HepG2 (cell line): ENCODE data around the gene GIPC2. TPM values are rescaled to one million over a fixed set of nuclear protein-coding genes. Genes with fewer than 3 reads are reported as not detected.

Experiments
- FOXM1 ChIP-seq: sonication (generic); formaldehyde crosslinking; IDR thresholded peaks from 2 replicates; pipeline ENCODE4 v1.5.0; 2020; ENCODE audit warnings: missing genetic modification reagents
- HES4 ChIP-seq: sonication (generic); formaldehyde crosslinking; IDR thresholded peaks from 2 replicates; pipeline ENCODE4 v1.9.0; 2021; ENCODE audit warnings: mild to moderate bottlenecking, missing genetic modification reagents, borderline replicate concordance
- NR2F1 ChIP-seq, 2 experiments: fragments of 450-650 bp in 1 of 2; formaldehyde crosslinking in 1 of 2; IDR thresholded peaks; 2 replicates each; pipeline versions ENCODE4 v1.5.0 to v1.6.1; 2016 to 2020; ENCODE audit warnings: mild to moderate bottlenecking in 1 of 2, missing compliant biosample characterization in 1 of 2, missing genetic modification reagents in 1 of 2, moderate library complexity in 1 of 2
- PAXIP1 ChIP-seq: sonication (generic); formaldehyde crosslinking; conservative IDR thresholded peaks from 2 replicates; pipeline ENCODE4 v1.4.0; 2020; ENCODE audit warnings: mild to moderate bottlenecking, missing genetic modification reagents, moderate library complexity
- PCBP2 ChIP-seq: fragments of 200-400 bp; formaldehyde crosslinking; optimal IDR thresholded peaks from 2 replicates; pipeline ENCODE3; 2018; ENCODE audit warnings: low read length, low read depth; ENCODE audit not compliant: poor library complexity, severe bottlenecking
- PRDM4 ChIP-seq: sonication (generic); formaldehyde crosslinking; IDR thresholded peaks from 2 replicates; pipeline ENCODE4 v1.9.0; 2021; ENCODE audit warnings: missing genetic modification reagents, borderline replicate concordance
- SMAD1 ChIP-seq: sonication (generic); formaldehyde crosslinking; IDR thresholded peaks from 2 replicates; pipeline ENCODE4 v1.4.0; 2020; ENCODE audit warnings: missing genetic modification reagents, low read depth, mild to moderate bottlenecking, borderline replicate concordance
- TBL1XR1 ChIP-seq: fragments of 150-350 bp; IDR thresholded peaks from 2 replicates; pipeline ENCODE4 v1.6.1; 2014; ENCODE audit warnings: borderline replicate concordance, low read length; ENCODE audit not compliant: partially characterized antibody
- ZGPAT ChIP-seq: IDR thresholded peaks from 2 replicates; pipeline ENCODE4 v1.6.1; 2016; ENCODE audit warnings: mild to moderate bottlenecking
- ZKSCAN1 ChIP-seq: fragments of 150-350 bp; IDR thresholded peaks from 2 replicates; pipeline ENCODE4 v1.6.1; 2014; ENCODE audit warnings: low read length
- ZMYM3 ChIP-seq: sonication (generic); formaldehyde crosslinking; IDR thresholded peaks from 2 replicates; pipeline ENCODE4 v1.5.1; 2020; ENCODE audit warnings: mild to moderate bottlenecking, missing genetic modification reagents
- ZNF205 ChIP-seq: IDR thresholded peaks from 2 replicates; pipeline ENCODE4 v1.6.1; 2018; ENCODE audit warnings: missing biosample characterization, missing genetic modification reagents
- ZNF224 ChIP-seq: sonication (generic); formaldehyde crosslinking; IDR thresholded peaks from 2 replicates; pipeline ENCODE4 v1.5.0; 2020; ENCODE audit warnings: mild to moderate bottlenecking, missing genetic modification reagents
- ZNF24 ChIP-seq: fragments of 450-650 bp; IDR thresholded peaks from 2 replicates; pipeline ENCODE4 v1.6.1; 2017; ENCODE audit warnings: antibody characterized with exemption, mild to moderate bottlenecking
- ZNF292 ChIP-seq: sonication (generic); formaldehyde crosslinking; IDR thresholded peaks from 2 replicates; pipeline ENCODE4 v1.8.1; 2022; ENCODE audit warnings: mild to moderate bottlenecking, low read depth, missing genetic modification reagents, borderline replicate concordance
- ZNF512 ChIP-seq: sonication (generic); formaldehyde crosslinking; IDR thresholded peaks from 2 replicates; pipeline ENCODE4 v1.4.0; 2020; ENCODE audit warnings: mild to moderate bottlenecking, missing genetic modification reagents
- ZNF770 ChIP-seq: sonication (generic); formaldehyde crosslinking; IDR thresholded peaks from 2 replicates; pipeline ENCODE4 v1.5.0; 2020; ENCODE audit warnings: mild to moderate bottlenecking, missing genetic modification reagents
- polyA plus RNA-seq, 8 experiments: library from polyadenylated mRNA; depleted of rRNA in 3 of 8; stranded (reverse) in 7 of 8; unstranded in 1 of 8; fragments of >200 nt; fragmentation: Illumina TruSeq in 4 of 8; extraction: Trizol in 4 of 8; gene quantifications; 2 replicates each; pipeline versions ENCODE4 v1.2.1 to v1.2.3, GENCODE V29; 2011 to 2016; ENCODE audit warnings: low read depth in 4 of 8, missing spikeins in 1 of 8, mixed read lengths in 1 of 8; ENCODE audit not compliant: insufficient read depth in 1 of 8
- total RNA-seq, 5 experiments: library from RNA; depleted of rRNA; stranded (reverse); fragments of >200 nt; fragmentation: Illumina TruSeq; extraction: Trizol; gene quantifications; 2 replicates each; pipeline ENCODE4 v1.2.3, GENCODE V29; 2016; ENCODE audit warnings: low read depth in 1 of 5

Gene GIPC2
- total and polyA plus RNA-seq, 2 of the 13 experiments (the other 11 are each of a cell fraction or from before 2014, with no cell fraction given) = 6.1 to 21.6 TPM

GRCh38 chr1:78045926-78046778 is at the start of gene GIPC2 (continued):
- TF ChIP-seq PAXIP1 (CRISPR knock-in tag) (peak; percentile 77), FOXM1 (CRISPR knock-in tag) (no peak), SMAD1 (CRISPR knock-in tag) (no peak), ZNF512 (CRISPR knock-in tag) (no peak), TBL1XR1 (no peak), ZNF224 (no peak), ZMYM3 (no peak), HES4 (CRISPR knock-in tag) (no peak), NR2F1 (CRISPR knock-in tag; IDR thresholded peaks at IDR 0.05) (peak; percentile 88 to 90), ZNF205 (CRISPR knock-in tag) (peak; percentile 80), ZKSCAN1 (no peak), PCBP2 (no peak), ZNF24 (no peak), ZGPAT (peak; percentile 95), ZNF770 (peak; percentile 73), PRDM4 (CRISPR knock-in tag) (0 out of 2 replicates have a peak, but pooled peaks have one; percentile 23), ZNF292 (CRISPR knock-in tag) (no peak)
